GM12801 (cell line): ENCODE results near the gene RNGTT.

ENCODE experiments used
- TF ChIP-seq, protein P1 (sequence below): IDR thresholded peaks from one replicate; pipeline ENCODE4 v1.5.1; 2011; ENCODE audit warnings: control low read depth; ENCODE audit not compliant: insufficient read length; ENCODE audit errors: extremely low read depth

Gene RNGTT

DNA sequence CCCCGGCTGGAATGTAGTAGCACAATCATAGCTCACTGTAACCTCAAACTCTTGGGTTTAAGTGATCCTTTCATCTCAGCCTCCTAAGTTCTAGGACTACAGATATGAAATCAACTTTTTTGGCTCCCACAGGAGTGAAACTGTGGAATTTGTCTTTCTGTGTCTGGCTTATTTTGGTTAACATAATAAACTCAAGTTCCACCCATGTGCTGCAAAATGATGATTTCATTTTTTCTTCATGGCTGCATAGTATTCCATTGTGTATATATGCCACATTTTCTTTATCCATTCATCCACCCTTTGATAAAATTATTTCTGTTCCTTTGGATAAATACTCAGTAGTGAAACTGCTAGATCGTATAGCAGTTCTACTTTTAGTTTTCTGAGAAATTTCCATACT, 29.9 kb downstream of the RNGTT start:
- TF ChIP-seq, protein P1, sequence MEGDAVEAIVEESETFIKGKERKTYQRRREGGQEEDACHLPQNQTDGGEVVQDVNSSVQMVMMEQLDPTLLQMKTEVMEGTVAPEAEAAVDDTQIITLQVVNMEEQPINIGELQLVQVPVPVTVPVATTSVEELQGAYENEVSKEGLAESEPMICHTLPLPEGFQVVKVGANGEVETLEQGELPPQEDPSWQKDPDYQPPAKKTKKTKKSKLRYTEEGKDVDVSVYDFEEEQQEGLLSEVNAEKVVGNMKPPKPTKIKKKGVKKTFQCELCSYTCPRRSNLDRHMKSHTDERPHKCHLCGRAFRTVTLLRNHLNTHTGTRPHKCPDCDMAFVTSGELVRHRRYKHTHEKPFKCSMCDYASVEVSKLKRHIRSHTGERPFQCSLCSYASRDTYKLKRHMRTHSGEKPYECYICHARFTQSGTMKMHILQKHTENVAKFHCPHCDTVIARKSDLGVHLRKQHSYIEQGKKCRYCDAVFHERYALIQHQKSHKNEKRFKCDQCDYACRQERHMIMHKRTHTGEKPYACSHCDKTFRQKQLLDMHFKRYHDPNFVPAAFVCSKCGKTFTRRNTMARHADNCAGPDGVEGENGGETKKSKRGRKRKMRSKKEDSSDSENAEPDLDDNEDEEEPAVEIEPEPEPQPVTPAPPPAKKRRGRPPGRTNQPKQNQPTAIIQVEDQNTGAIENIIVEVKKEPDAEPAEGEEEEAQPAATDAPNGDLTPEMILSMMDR = no peak

DNA sequence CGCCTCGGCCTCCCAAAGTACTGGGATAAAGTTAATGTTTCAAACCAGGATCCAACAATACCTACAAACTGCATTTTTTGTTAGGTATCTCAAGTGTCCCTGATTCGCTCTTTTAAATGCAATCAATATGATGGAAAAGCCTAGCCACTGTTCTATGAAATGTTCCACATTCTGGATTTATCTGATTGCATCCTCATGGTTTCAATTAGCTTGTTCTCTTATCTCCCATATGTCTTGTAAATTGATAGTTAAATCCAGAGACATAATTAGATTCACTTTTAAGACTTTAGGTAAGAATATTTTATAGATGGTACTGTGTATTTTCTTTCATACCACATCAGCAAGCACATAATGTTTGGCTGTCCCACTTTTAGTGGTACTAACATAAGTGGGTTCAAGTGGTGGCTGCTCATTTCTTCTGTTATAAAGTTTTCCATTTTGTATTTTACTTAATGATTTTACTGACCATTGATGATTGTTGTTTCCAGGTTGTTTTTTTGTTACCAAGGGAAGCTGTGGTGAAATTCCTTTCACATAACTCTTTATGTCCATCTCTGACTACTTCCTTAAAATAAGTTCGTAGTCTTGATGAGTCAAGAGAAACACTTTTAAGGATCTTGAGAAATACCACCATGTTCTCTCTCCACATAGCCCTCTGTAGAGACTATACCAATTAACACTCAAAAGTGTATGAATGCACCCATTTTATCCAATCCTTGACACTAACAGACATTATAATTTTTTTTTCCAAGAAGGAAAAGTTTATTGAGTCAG, 40.5 kb downstream of the RNGTT start:
- TF ChIP-seq, protein P1 = no peak

DNA sequence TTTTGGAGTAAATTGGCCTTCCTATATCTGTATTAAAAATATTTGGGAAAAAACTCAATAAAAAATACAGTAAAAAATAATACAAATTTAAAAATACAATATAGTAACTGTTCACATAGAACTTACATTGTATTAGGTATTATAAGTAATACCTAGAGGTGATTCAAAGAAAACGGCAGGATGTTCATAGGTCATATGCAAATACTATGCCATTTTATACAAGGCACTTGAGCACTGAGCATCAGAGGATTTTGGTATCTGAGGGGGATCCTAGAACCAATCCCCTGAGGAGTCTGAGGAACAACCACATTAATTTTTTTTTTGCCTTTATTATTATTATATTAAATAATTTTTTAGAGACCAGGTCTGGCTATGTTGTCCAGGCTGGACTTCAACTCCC, 41.7 kb downstream of the RNGTT start:
- TF ChIP-seq, protein P1 = no peak

DNA sequence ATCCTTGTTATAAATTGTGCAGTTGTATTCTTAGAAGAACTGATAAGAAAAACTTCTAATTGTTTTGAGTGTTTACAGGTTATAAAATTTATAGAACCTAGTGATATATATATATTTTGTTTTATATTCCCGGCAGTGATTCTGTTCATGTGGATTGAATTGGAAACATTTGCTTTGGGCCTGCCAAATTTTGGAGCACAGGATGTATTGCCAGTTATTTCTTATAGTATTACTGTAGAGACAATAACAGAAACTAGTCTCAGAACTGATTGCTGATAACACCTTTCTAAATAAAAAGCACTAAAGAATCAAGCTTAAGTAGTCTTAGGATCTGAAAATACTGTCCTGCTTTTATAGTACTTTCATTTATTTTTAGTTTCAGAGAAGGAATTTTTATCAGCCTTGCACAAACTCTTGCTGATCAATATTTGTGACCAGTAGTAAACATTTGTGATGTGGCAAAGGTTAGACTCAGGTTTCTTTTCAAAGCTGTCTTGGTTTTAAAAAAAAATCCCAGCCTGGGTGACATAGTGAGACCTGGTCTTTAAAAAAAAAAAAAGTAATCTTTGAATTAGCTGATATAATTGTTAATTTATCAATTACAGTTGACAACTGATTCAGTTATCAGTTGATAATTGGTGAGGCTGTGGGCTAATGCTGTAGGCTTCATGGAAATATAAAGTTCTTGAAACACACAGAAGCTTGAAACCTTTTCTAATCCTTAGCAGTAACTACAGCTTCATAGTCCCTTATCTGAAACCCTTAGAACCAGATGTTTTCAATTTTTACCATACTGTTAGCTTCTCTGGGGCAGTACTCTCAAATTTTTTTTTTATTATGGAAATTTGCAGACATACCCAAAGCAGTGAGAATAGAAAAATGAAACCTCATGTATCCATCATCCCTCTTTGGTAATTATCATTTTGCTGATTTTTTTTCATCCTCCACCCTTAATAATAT, 42.4 kb downstream of the RNGTT start:
- TF ChIP-seq, protein P1 = no peak

DNA sequence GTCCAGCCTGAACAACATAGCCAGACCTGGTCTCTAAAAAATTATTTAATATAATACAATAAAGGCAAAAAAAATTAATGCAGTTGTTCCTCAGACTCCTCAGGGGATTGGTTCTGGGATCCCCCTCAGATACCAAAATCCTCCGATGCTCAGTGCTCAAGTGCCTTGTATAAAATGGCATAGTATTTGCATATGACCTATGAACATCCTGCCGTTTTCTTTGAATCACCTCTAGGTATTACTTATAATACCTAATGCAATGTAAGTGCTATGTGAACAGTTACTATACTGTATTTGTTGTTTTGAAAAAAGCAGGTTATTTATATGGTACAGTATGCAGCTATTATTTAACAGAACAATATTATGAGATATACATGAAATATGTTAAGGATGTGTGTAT, 43.3 kb downstream of the RNGTT start:
- TF ChIP-seq, protein P1 = no peak

DNA sequence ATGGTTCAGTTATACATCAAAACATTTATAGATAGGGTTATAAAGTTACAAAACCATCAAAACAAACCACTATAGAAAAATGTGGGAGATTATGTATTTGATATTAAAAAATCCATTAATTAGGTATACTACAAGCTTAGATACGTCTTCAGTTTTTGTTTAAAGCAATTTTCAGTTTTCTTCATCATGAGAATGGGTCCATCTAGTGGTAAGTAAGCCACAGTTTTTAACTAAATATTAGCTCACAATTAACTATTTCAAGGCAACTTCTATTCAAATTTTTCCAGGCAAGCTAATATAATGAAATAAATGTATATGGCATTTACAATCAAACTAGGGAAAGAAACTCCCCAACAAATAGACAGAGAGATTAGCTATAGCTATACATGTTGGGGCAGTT, 44.4 kb downstream of the RNGTT start:
- TF ChIP-seq, protein P1 = no peak

DNA sequence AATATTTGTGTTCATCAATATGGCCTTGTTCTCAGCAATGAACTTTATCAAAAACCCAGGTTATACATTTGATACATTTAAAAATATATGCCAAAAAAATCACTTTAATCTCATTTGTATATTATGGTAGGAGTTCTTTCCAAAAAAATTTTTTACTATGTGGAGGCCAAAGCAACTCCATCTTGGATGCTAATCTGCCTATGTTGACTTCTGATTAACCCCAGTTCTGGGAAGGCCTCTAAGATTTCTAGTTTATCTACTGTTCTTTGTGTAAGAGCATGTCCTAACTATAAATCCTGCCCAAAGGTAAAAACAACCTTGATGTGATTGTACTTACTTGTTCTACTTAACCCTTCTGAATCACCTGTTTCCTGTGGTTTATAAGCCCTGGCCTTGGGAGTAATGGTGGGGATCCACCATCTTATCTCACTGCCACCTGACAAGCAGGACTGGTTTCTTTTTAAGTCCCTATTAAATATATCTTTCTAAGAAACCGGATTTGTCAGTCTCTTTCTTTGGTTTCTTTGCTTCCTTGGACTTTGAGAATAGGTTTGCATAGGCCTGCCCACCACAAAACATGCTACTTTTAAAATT, 46.7 kb downstream of the RNGTT start:
- TF ChIP-seq, protein P1 = no peak
